ENCODE results near the gene RABGAP1L. TPM values are rescaled to one million over a fixed set of nuclear protein-coding genes. Genes with fewer than 3 reads are reported as not detected.

Gene RABGAP1L
- polyA plus RNA-seq, 1 donor from 2014 or later: 88.6 TPM

GRCh38 chr1:174726167-174726879 lies 567.0 kb downstream of the RABGAP1L start:
- H3K9me3 Mint-ChIP-seq: no peaks in the 10 kb centered on the region
- peak overlapping the region in 1 of 3 donors; percentile 25 for H3K27ac Mint-ChIP-seq
- H3K36me3 Mint-ChIP-seq: no peaks in the 10 kb centered on the region
- peaks cover 0 to 3% (median 2%) of the 10 kb centered on the region in 3 donors for H3K4me1 Mint-ChIP-seq
- no peaks in the 10 kb centered on the region for H3K27me3 Mint-ChIP-seq
- H3K4me3 Mint-ChIP-seq: no peak overlapping the region

GRCh38 chr1:174726880-174727585 lies 567.7 kb downstream of the RABGAP1L start:
- Mint-ChIP-seq H3K4me1 (peaks cover 1 to 3% (median 2%) of the 10 kb centered on the region in 3 donors), H3K27me3 (no peaks in the 10 kb centered on the region), H3K36me3 (no peaks in the 10 kb centered on the region), H3K9me3 (no peaks in the 10 kb centered on the region), H3K27ac (peak overlapping the region in 1 of 3 donors; percentile 25), H3K4me3 (no peak overlapping the region)

- no peak overlapping the region for H3K27ac Mint-ChIP-seq
- H3K9me3 Mint-ChIP-seq: peaks cover 0 to 8% (median 2%) of the 10 kb centered on the region in 3 donors
- H3K27me3 Mint-ChIP-seq: no peaks in the 10 kb centered on the region
- peaks cover 12% of the 10 kb centered on the region for H3K36me3 Mint-ChIP-seq
- no peak overlapping the region for H3K4me3 Mint-ChIP-seq
- H3K4me1 Mint-ChIP-seq: peaks cover 5 to 16% (median 6%) of the 10 kb centered on the region in 3 donors
Measured at GRCh38 chr1:174734270-174734669, 575.0 kb downstream of the RABGAP1L start.

- H3K4me1 Mint-ChIP-seq: peaks cover 20 to 37% (median 25%) of the 10 kb centered on the region in 3 donors
- H3K4me3 Mint-ChIP-seq: no peak overlapping the region
- H3K27me3 Mint-ChIP-seq: no peaks in the 10 kb centered on the region
- H3K9me3 Mint-ChIP-seq: peaks cover 0 to 8% (median 2%) of the 10 kb centered on the region in 3 donors
- H3K27ac Mint-ChIP-seq: no peak overlapping the region
- peaks cover 13% of the 10 kb centered on the region for H3K36me3 Mint-ChIP-seq
Measured at GRCh38 chr1:174736831-174737230, 577.5 kb downstream of the RABGAP1L start.

GRCh38 chr1:174740249-174740968 lies 581.1 kb downstream of the RABGAP1L start:
- peak overlapping the region in 1 of 3 donors; percentile 5 for H3K27ac Mint-ChIP-seq
- H3K36me3 Mint-ChIP-seq: peaks cover 9% of the 10 kb centered on the region
- H3K4me1 Mint-ChIP-seq: peaks cover 27 to 42% (median 32%) of the 10 kb centered on the region in 3 donors
- peaks cover 0 to 8% (median 2%) of the 10 kb centered on the region in 3 donors for H3K9me3 Mint-ChIP-seq
- H3K4me3 Mint-ChIP-seq: peak overlapping the region in 1 of 4 donors; percentile 58
- H3K27me3 Mint-ChIP-seq: no peaks in the 10 kb centered on the region

- Mint-ChIP-seq H3K4me3 (peak overlapping the region in 1 of 4 donors; percentile 17), H3K27me3 (no peaks in the 10 kb centered on the region), H3K27ac (peak overlapping the region in 2 of 3 donors; percentile 2 to 19), H3K9me3 (no peaks in the 10 kb centered on the region), H3K4me1 (peaks cover 26 to 36% (median 32%) of the 10 kb centered on the region in 3 donors), H3K36me3 (peaks cover 5% of the 10 kb centered on the region)
Measured at GRCh38 chr1:174742805-174743653, 583.7 kb downstream of the RABGAP1L start.

GRCh38 chr1:174743654-174744561 lies 584.6 kb downstream of the RABGAP1L start:
- H3K27me3 Mint-ChIP-seq: no peaks in the 10 kb centered on the region
- H3K4me1 Mint-ChIP-seq: peaks cover 24 to 28% (median 27%) of the 10 kb centered on the region in 3 donors
- H3K9me3 Mint-ChIP-seq: no peaks in the 10 kb centered on the region
- H3K4me3 Mint-ChIP-seq: no peak overlapping the region
- peak overlapping the region in 2 of 3 donors; percentile 4 to 67 for H3K27ac Mint-ChIP-seq
- H3K36me3 Mint-ChIP-seq: peaks cover 2% of the 10 kb centered on the region

- H3K4me3 Mint-ChIP-seq: no peak overlapping the region
- no peaks in the 10 kb centered on the region for H3K9me3 Mint-ChIP-seq
- H3K4me1 Mint-ChIP-seq: peaks cover 17 to 22% (median 20%) of the 10 kb centered on the region in 3 donors
- H3K27ac Mint-ChIP-seq: peak overlapping the region in 1 of 3 donors; percentile 4
- H3K36me3 Mint-ChIP-seq: peaks cover 2% of the 10 kb centered on the region
- no peaks in the 10 kb centered on the region for H3K27me3 Mint-ChIP-seq
Measured at GRCh38 chr1:174744886-174745285, 585.6 kb downstream of the RABGAP1L start.

- Mint-ChIP-seq H3K27me3 (no peaks in the 10 kb centered on the region), H3K9me3 (no peaks in the 10 kb centered on the region), H3K4me1 (peaks cover 9 to 11% (median 9%) of the 10 kb centered on the region in 3 donors), H3K4me3 (no peak overlapping the region), H3K27ac (no peak overlapping the region), H3K36me3 (peaks cover 2% of the 10 kb centered on the region)
Measured at GRCh38 chr1:174746024-174746808, 586.9 kb downstream of the RABGAP1L start.

- Mint-ChIP-seq H3K36me3 (peaks cover 2% of the 10 kb centered on the region), H3K4me3 (no peak overlapping the region), H3K27ac (no peak overlapping the region), H3K27me3 (no peaks in the 10 kb centered on the region), H3K9me3 (no peaks in the 10 kb centered on the region), H3K4me1 (peaks cover 4 to 5% (median 5%) of the 10 kb centered on the region in 3 donors)
Measured at GRCh38 chr1:174747613-174748012, 588.3 kb downstream of the RABGAP1L start.

GRCh38 chr1:174748586-174748985 lies 589.3 kb downstream of the RABGAP1L start:
- no peak overlapping the region for H3K4me3 Mint-ChIP-seq
- peaks cover 0 to 5% (median 0%) of the 10 kb centered on the region in 3 donors for H3K4me1 Mint-ChIP-seq
- H3K27ac Mint-ChIP-seq: no peak overlapping the region
- H3K9me3 Mint-ChIP-seq: no peaks in the 10 kb centered on the region
- H3K36me3 Mint-ChIP-seq: peaks cover 2% of the 10 kb centered on the region
- no peaks in the 10 kb centered on the region for H3K27me3 Mint-ChIP-seq

- Mint-ChIP-seq H3K27me3 (no peaks in the 10 kb centered on the region), H3K36me3 (peaks cover 4% of the 10 kb centered on the region), H3K9me3 (no peaks in the 10 kb centered on the region), H3K4me3 (no peak overlapping the region), H3K4me1 (peaks cover 0 to 1% (median 0%) of the 10 kb centered on the region in 3 donors), H3K27ac (no peak overlapping the region)
Measured at GRCh38 chr1:174753131-174753530, 593.8 kb downstream of the RABGAP1L start.

- Mint-ChIP-seq H3K36me3 (peaks cover 2% of the 10 kb centered on the region), H3K4me3 (no peak overlapping the region), H3K9me3 (peaks cover 0 to 3% (median 0%) of the 10 kb centered on the region in 3 donors), H3K27ac (no peak overlapping the region), H3K4me1 (peaks cover 0 to 5% (median 0%) of the 10 kb centered on the region in 3 donors), H3K27me3 (no peaks in the 10 kb centered on the region)
Measured at GRCh38 chr1:174761335-174761734, 602.0 kb downstream of the RABGAP1L start.

Measured in IgD-negative memory B cell (primary cell).